PC-9 (cell line): Measurements from ENCODE around the gene MYO1H.

Experiments
- EZH2 ChIP-seq: fragments of 200-600 bp; sonication (generic); IDR thresholded peaks from 2 replicates; pipeline ENCODE4 v1.8.0; 2017; ENCODE audit warnings: antibody characterized with exemption, low read depth
- TF ChIP-seq, protein P1 (sequence below): fragments of 200-600 bp; sonication (generic); conservative IDR thresholded peaks from 2 replicates; pipeline ENCODE4 v1.6.1; 2017; ENCODE audit warnings: mixed run types, antibody characterized with exemption, mild to moderate bottlenecking, moderate library complexity

GRCh38 chr12:109480356-109480755, 132.7 kb downstream of the MYO1H start:
- TF ChIP-seq, protein P1, sequence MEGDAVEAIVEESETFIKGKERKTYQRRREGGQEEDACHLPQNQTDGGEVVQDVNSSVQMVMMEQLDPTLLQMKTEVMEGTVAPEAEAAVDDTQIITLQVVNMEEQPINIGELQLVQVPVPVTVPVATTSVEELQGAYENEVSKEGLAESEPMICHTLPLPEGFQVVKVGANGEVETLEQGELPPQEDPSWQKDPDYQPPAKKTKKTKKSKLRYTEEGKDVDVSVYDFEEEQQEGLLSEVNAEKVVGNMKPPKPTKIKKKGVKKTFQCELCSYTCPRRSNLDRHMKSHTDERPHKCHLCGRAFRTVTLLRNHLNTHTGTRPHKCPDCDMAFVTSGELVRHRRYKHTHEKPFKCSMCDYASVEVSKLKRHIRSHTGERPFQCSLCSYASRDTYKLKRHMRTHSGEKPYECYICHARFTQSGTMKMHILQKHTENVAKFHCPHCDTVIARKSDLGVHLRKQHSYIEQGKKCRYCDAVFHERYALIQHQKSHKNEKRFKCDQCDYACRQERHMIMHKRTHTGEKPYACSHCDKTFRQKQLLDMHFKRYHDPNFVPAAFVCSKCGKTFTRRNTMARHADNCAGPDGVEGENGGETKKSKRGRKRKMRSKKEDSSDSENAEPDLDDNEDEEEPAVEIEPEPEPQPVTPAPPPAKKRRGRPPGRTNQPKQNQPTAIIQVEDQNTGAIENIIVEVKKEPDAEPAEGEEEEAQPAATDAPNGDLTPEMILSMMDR, result no peak
- no peak for TF ChIP-seq EZH2
